Body of pancreas (tissue), 4 donors: Measurements from ENCODE around the gene DAB2IP. TPM values are rescaled to one million over a fixed set of nuclear protein-coding genes. Genes with fewer than 3 reads are reported as not detected.

Source experiments
- ATAC-seq: fragments of 150-250 bp; one replicate; pipeline ENCODE4 v1.9.1; 2016
- DNase-seq, 4 donors: peaks; one replicate each; pipeline ENCODE4 v3.0.0-alpha.2; 2019
- H3K27ac ChIP-seq, 4 donors: fragments of 200-600 bp; sonication (generic); 1 replicate in 3 of 4; 2 replicates in 1 of 4; pipeline versions ENCODE4 v1.5.1 to v1.6.1; 2016 to 2019; ENCODE audit warnings: mild to moderate bottlenecking in 1 of 4, mixed read lengths in 1 of 4, moderate library complexity in 1 of 4
- H3K27me3 ChIP-seq, 2 donors: fragments of 200-600 bp; sonication (generic); one replicate each; pipeline ENCODE4 v1.6.0; 2016; ENCODE audit warnings: mild to moderate bottlenecking in 1 of 2
- H3K36me3 ChIP-seq, 2 donors: fragments of 200-600 bp; sonication (generic); replicated peaks in 1 of 2; 2 replicates each; pipeline ENCODE4 v1.5.1; 2016; ENCODE audit warnings: low read depth in 2 of 2; ENCODE audit not compliant: insufficient read depth in 1 of 2
- H3K4me1 ChIP-seq: fragments of 200-600 bp; sonication (generic); one replicate; pipeline ENCODE4 v1.6.0; 2016
- H3K4me3 ChIP-seq, 2 donors: fragments of 200-600 bp; sonication (generic); 1 replicate in 1 of 2; 2 replicates in 1 of 2; pipeline ENCODE4 v1.5.1; 2016 to 2019
- H3K9me3 ChIP-seq, 3 donors: fragments of 200-600 bp; sonication (generic); 1 replicate in 2 of 3; 2 replicates in 1 of 3; pipeline ENCODE4 v1.5.1; 2016
- POLR2A ChIP-seq, 3 donors: fragments of 450-650 bp; IDR thresholded peaks; one replicate each; pipeline ENCODE4 v1.6.1; 2016; ENCODE audit warnings: antibody characterized with exemption in 3 of 3, mild to moderate bottlenecking in 2 of 3
- WGBS, 2 donors: methylation state at CpG; one replicate each; pipeline ENCODE4 v1.1.5; 2017; 5-methylcytosine and 5-hydroxymethylcytosine counted together
- intact Hi-C: fragments of 100-400 bp; cut with DNase I; formaldehyde crosslinking; loops from one replicate; pipeline ENCODE4 v1.15.1; 2023
- total RNA-seq, 2 donors: library from RNA; depleted of rRNA; stranded (reverse); fragments of >200 nt; gene quantifications; one replicate each; pipeline ENCODE4 v1.1.0, GENCODE V29; 2016
- TF ChIP-seq, protein P1 (sequence below), 7 experiments: fragments of 450-650 bp in 4 of 7; fragments of 200-600 bp in 3 of 7; sonication (generic) in 3 of 7; IDR thresholded peaks; one replicate each; pipeline ENCODE4 v1.5.1; 2016 to 2019; ENCODE audit warnings: antibody characterized with exemption in 7 of 7

Gene DAB2IP
- total RNA-seq, 2 donors from 2014 or later, result 25.2 to 34.9 TPM

DNA sequence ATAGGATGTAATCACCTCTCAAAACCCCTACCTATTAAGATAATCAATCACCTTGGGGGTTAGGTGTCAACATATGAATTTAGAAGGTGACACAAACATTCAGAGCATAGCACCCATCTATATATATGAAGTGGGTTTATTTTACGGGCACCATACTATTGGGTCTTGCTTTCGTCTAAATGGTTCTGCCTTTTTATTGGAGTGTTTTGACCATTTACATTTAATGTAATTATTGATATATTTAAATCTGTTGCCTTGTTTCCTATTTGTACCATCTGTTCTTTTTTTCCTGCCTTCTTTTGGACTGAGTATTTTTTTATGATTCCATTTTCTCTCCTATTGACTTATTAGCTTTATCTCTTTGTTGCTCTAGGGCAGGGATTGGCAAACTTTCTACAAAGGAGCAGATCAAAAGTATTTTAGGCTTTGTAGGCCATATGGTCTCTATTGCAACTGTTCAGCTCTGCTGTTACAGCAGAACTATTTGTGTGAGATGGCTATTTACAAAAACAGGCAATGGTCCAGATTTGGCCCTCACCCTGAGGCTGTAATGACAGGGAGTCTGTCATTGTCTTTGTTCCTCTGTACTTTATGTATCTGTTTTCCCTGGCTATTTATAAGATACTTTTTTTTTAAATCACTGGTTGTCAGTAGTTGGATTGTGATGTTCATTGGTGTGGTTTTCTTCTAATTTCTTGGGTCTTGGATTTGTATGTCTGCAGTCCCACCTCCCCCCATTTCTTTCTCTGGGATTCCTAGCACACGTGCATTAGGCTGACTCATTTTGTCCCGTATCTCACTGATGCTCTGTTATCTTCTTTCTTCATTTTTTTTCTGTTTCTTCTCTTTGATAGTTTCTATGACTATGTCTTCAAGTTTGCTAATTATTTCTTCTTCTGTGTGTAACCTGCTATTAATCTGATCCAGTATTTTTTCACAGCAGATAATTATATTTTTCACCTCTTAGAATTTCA lies 127.1 kb downstream of the DAB2IP start:
- ATAC-seq, result no peak
- intact Hi-C loops, result no loop called here
- H3K9me3 ChIP-seq, result no peaks in the 10 kb centered on the region
- no peak overlapping the region for H3K4me3 ChIP-seq
- no peak for DNase-seq
- no peak for TF ChIP-seq POLR2A (IDR thresholded peaks at IDR 0.05)
- TF ChIP-seq, protein P1, sequence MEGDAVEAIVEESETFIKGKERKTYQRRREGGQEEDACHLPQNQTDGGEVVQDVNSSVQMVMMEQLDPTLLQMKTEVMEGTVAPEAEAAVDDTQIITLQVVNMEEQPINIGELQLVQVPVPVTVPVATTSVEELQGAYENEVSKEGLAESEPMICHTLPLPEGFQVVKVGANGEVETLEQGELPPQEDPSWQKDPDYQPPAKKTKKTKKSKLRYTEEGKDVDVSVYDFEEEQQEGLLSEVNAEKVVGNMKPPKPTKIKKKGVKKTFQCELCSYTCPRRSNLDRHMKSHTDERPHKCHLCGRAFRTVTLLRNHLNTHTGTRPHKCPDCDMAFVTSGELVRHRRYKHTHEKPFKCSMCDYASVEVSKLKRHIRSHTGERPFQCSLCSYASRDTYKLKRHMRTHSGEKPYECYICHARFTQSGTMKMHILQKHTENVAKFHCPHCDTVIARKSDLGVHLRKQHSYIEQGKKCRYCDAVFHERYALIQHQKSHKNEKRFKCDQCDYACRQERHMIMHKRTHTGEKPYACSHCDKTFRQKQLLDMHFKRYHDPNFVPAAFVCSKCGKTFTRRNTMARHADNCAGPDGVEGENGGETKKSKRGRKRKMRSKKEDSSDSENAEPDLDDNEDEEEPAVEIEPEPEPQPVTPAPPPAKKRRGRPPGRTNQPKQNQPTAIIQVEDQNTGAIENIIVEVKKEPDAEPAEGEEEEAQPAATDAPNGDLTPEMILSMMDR (IDR thresholded peaks at IDR 0.05), result no peak
- no peak overlapping the region for H3K27ac ChIP-seq
- peaks cover 0 to 21% of the 10 kb centered on the region in 2 donors for H3K36me3 ChIP-seq
- no peaks in the 10 kb centered on the region for H3K27me3 ChIP-seq
- 84 to 92% methylated on average over 4 of the region's 4 CpGs for WGBS, 2 donors
- no peaks in the 10 kb centered on the region for H3K4me1 ChIP-seq

DNA sequence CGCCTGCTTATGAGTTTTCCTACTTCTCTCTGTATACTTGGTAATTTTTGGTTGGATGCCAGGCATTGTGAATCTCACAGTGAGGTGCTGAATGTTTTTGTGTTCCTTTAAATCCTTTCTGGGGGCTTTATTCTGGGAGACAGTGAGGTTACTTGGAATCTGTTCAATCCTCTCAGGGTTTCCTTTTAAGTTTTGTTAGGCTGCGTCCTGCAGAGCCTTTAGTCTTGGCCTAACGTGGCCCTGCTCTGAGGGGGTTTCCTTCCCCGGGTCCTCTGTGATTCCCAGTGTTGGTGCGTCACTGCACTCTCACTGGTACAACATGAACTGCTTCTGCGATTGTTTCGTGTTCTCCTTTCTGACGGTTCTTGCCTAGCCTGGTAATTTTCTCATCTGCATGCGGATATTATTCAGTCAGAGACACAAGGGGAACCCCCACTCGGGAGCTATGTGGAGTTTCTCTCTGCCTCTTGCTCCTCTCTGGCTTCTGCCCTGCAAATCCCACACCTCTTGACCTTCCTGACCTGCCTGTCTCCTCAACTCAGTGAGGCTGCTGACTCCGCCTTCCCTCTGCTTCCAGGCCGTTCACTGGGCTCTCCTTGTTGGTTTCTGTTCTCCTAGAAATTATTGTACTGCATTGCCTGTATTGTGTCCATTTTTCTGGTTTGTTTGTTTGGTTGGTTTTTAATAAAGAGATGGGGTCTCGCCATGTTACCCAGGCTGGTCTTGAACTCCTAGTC lies 128.1 kb downstream of the DAB2IP start:
- H3K36me3 ChIP-seq, result peaks cover 0 to 19% of the 10 kb centered on the region in 2 donors
- intact Hi-C loops, result no loop called here
- DNase-seq, result no peak
- WGBS, 2 donors, result 83 to 88% methylated on average over 13 of the region's 13 CpGs
- no peaks in the 10 kb centered on the region for H3K4me1 ChIP-seq
- no peak overlapping the region for H3K4me3 ChIP-seq
- TF ChIP-seq, protein P1 (IDR thresholded peaks at IDR 0.05), result no peak
- TF ChIP-seq POLR2A (IDR thresholded peaks at IDR 0.05), result no peak
- H3K27ac ChIP-seq, result no peak overlapping the region
- no peaks in the 10 kb centered on the region for H3K9me3 ChIP-seq
- H3K27me3 ChIP-seq, result no peaks in the 10 kb centered on the region
- ATAC-seq, result peak; percentile 28

DNA sequence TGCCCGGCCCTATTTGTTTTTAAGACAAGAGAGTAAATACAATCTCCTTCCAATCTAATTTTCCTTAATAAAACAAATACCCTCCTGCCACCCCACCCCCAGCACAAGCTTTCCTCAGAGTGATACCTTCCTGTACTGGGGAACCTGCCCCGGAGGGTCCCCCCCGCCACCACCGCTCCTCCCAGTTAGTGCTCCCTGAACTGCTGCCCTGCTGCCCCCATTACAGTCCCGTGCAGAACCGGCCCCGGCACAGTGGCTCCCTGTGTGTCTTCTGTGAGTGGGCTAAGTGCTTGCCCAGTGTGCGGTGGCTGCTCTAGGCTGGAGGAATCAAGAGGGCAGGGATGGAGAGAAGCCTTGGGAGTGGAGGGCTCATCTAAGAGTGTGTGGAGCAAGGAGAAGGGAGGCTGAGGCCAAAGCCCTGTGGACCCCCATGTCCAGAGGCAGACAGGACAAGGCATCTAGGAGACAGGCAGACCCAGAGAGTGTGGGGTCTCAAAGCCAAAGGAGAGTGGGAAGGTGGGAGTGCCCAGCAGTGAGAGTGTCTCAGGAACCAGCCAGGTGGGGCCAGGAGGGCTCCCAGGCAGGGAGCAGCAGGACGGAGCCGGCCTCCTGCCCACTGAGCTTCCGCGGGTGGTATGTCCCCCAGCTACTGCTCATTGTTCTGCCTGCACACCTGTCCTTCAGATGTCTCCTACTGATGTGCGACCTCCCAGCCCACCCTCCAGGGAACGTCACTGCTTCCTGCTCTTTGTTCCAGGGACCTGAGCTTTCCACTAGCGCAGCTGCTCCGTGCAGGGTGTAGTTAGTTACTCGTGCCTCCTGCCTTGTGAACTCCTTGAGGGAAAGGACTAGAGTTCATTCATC lies 129.0 kb downstream of the DAB2IP start:
- Histone ChIP-seq H3K27ac (no peak overlapping the region), H3K36me3 (peaks cover 0 to 17% of the 10 kb centered on the region in 2 donors), H3K4me1 (no peaks in the 10 kb centered on the region), H3K9me3 (no peaks in the 10 kb centered on the region), H3K4me3 (no peak overlapping the region), H3K27me3 (no peaks in the 10 kb centered on the region)
- DNase-seq (no peak), ATAC-seq (no peak)
- intact Hi-C loops, result no loop called here
- WGBS, 2 donors, result 89% methylated on average over 16 to 17 of the region's 17 CpGs
- no peak for TF ChIP-seq POLR2A (IDR thresholded peaks at IDR 0.05)
- TF ChIP-seq, protein P1 (IDR thresholded peaks at IDR 0.05), result no peak

DNA sequence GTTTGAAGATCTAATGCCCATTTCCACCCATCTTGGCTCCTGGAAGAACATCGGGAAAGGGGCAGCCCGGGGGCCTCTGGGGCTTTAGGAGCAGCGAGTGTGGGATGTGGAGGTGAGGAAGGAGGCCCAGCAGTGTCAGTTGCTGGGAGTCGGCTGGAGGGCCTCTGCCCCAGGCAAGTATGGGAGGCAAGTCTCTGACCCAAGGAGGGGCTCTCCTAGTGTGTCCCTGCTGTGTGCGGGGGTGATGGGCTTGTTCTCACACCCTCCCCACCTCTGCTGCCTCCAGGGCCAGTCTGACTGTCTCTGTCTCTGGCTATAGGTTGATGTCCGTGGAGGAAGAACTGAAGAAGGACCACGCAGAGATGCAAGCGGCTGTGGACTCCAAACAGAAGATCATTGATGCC lies 129.7 kb downstream of the DAB2IP start:
- no peaks in the 10 kb centered on the region for H3K27me3 ChIP-seq
- peaks cover 0 to 15% of the 10 kb centered on the region in 2 donors for H3K36me3 ChIP-seq
- no peaks in the 10 kb centered on the region for H3K4me1 ChIP-seq
- no peak for TF ChIP-seq POLR2A (IDR thresholded peaks at IDR 0.05)
- TF ChIP-seq, protein P1 (IDR thresholded peaks at IDR 0.05), result no peak
- intact Hi-C loops, result no loop called here
- ATAC-seq (no peak), DNase-seq (no peak)
- 93 to 96% methylated on average over 8 of the region's 8 CpGs for WGBS, 2 donors
- no peaks in the 10 kb centered on the region for H3K9me3 ChIP-seq
- H3K4me3 ChIP-seq, result no peak overlapping the region
- H3K27ac ChIP-seq, result no peak overlapping the region
